Esophagus mucosa (tissue), 1 donor: ENCODE data around the gene CLTCL1. TPM values are rescaled to one million over a fixed set of nuclear protein-coding genes. Genes with fewer than 3 reads are reported as not detected.

Source experiments
- ATAC-seq: fragments of 200-7000 bp; cut with Tn5 transposase; one replicate; pipeline ENCODE4 v1.9.1; 2020
- total RNA-seq: library from RNA; stranded (reverse); gene quantifications from one replicate; pipeline ENCODE4 v1.2.4, GENCODE V29; 2023
- donor health status: DM: yes; HTN: yes; CAD: no.

CLTCL1 gene
- total RNA-seq, 1 donor from 2014 or later, result 6.8 TPM

- ATAC-seq, result no peak
These were observed 96.6 kb downstream of the CLTCL1 start for GRCh38 chr22:19194766-19195536.

- ATAC-seq, result no peak
These were observed 97.6 kb downstream of the CLTCL1 start for GRCh38 chr22:19193879-19194278.

DNA sequence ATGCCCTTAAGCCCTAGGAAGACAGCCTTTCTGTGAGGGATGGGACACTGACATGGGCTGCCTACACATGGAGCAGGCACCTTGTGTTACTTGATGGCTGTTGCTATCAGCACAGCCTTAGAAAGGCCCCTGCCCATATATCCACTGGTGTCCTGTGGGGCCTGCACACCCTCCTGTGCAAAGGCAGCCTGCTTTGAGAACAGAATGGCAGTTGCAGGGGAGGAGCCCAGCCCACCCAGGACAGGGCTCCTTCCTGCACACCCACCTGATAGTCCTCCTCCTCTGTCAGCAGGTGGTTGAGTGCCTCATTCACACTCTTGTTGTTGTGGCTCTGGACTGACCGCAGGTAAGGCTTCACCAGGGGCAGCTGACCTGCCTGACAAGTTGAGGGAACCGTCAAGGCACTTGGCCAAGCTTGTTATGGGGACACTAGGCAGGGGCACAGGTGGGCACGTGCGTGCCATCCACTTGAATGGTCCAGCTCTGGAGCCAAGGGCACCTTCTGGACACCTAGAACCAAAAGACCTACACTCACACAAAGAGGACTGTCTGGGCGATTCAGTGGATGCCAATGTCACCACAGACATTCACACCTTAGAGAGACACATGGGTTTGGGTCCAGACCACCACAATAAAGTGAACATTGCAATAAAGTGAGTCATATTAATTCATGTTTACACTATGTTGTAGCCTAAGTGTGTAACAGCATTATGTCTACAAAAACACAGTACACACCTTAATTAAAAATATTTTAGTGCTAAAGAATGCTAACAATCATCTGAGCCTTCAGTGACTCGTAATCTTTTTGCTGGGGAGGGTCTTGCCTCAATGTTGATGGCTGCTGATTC is 103.6 kb downstream of the CLTCL1 start:
- peak; percentile 20 for ATAC-seq

- no peak for ATAC-seq
These were observed 107.1 kb downstream of the CLTCL1 start for GRCh38 chr22:19184276-19184997.

DNA sequence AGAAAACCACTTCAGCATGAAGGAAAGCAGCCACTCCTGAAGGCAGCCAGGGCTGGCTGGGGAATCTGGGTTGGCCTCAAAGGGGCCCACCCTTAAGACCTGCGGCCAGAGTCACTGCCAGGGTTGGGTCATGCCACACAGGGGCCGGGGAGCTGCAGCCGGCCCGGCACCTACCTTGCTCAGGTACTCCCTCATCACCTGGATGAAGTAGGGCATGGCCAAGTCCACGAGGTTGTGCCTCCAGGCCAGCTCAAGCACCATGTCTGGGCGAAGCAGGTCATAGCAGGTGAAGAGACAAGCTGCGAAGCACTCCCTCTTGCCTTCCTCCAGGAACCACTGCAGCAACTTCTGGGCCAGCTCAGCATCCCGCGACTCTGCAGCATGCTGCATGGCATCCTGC is 108.3 kb downstream of the CLTCL1 start:
- ATAC-seq, result no peak

DNA sequence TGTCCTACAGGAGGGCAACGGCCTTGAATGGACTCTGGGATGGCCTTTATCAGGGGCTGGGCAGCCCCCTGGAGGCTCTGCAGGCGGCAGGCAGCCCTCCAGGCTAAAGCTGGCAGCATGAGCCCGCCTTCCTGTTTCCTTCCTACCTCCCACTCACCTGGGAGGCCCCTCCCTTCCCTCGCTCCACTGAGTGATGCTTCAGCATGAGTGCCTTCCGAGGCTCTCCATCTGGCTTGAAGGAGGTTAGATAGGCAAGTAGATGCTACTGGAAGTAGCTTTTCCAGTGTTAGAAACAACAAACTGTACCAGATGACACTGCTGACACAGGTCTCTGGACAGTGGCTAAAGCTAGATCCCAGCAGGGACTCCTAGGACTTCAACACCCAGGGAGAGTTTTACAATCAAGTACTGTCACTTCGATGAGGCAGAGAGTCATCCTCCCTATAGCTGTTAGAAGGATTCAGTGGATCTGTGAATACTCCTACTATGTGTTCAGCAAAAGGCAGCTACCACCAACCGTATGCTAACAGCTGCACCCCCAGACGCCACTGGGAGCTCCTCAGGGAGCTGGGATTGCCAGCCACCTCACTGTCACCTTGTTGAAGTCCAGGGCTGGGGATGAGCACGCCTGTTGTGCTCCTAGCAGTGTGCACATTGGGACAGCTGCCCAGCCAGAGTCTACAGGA is 108.9 kb downstream of the CLTCL1 start:
- no peak for ATAC-seq

- no peak for ATAC-seq
These were observed 109.6 kb downstream of the CLTCL1 start for GRCh38 chr22:19181786-19182471.

DNA sequence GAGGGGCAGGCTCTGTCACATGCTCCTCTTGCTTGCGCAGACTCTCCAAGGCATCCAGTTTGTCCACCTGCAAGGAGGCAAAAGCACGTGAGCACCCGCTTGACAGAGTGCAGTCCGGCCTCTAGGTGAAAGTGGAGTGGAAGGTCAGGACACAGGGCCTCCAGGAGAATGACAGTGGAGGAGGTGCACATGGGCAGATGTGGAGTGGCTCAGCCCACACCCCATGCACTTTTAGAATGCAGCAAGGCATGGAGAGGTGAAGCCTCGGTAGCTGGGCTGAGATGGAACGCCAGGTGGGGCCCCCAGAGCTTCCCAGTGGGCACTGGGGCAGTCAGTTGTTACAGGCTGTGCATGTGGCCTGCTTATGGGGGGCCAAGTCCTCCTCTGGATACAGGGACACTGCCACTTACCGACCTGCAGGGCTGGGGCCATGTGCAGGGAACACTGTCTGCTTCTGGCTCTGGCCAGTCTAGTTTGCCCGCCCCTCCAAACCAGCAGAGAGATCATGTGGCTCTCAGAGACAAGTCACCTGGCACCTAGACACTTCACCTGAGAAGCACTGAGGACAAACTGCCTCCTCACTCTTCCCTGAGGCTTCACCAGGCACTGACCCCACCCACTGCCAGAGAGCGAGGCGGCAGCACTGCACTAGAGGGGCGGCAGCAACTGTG is 110.6 kb downstream of the CLTCL1 start:
- ATAC-seq, result no peak

- ATAC-seq, result no peak
These were observed 111.3 kb downstream of the CLTCL1 start for GRCh38 chr22:19180234-19180633.

DNA sequence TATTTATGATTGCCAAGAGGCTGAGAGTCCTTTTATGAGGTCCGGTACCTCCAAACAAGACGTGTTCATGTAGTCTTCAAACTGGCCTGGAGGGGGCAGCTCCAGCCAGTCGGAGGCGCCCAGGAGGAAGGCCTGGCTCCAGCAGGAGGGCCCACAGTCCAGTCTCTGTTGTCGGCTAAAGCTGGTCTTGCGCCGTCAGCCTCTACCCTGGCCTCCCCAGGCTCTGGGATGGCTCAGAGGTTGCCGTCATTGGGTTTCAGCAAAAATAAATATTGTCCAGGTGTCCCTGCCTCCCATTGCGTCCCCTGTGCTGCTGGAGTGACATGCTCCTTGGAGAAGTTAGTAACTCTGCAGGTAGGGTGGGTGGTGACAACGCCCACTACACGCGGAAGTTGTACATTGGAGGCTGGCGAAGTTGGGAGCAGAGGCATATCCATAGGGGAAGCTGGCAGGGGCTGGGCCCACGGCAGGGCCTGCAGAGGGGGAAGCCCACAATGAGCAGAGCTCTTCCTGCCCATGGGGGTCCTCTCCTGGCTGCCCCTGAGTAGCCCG is 111.9 kb downstream of the CLTCL1 start:
- peak; percentile 41 for ATAC-seq

GRCh38 chr22:19178657-19179496 is 112.6 kb downstream of the CLTCL1 start, which contains the start of gene SLC25A1:
SLC25A1 (minus strand) TSS chr22:19178736; CDS start chr22:19178673, 63 bp downstream.
- ATAC-seq, result peak; percentile 87

GRCh38 chr22:19178065-19178656 is 113.4 kb downstream of the CLTCL1 start:
- peak; percentile 24 for ATAC-seq

DNA sequence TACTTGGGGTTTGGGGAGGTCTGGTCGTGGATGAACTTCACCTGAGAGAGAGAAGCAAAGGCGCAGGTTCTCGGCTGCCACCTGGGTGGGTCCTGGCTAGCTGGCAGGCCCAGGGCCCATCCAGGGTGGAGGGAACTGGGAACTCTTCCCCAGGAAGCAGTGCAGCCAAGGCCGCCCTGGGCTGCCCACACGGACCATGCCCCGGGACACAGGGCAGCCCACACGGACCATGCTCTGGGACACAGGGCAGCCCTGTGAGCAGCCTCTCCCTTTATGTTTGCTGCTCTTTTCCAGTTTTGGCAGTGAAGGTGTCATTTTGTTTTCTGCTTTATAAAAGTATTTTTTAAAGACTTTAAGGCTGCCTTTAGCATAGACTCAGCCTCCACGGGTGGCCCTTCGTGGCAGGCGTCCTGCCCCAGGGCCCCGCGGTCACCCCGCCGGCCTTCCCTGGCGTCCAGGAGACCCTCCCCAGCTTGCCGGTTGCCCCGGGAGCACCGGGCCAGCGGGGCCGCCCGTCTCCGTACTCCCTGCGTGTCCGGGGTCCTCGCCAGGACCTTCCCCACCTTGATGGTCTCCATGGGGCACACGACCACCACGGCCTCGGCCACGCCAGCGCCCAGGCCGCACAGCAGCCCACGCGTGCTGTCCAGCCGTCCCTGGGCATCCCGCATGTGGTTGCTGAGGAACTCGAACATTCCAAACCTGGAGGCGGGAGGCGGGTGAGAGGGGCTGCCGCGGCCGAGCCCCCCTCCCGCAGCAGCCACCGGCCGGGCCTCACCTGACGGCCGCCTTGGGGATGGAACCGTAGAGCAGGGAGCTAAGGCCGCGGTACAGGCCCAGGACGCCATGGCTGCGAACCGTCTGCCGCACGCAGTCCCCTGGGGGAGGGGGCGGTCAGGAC is 114.1 kb downstream of the CLTCL1 start:
- ATAC-seq, result no peak

DNA sequence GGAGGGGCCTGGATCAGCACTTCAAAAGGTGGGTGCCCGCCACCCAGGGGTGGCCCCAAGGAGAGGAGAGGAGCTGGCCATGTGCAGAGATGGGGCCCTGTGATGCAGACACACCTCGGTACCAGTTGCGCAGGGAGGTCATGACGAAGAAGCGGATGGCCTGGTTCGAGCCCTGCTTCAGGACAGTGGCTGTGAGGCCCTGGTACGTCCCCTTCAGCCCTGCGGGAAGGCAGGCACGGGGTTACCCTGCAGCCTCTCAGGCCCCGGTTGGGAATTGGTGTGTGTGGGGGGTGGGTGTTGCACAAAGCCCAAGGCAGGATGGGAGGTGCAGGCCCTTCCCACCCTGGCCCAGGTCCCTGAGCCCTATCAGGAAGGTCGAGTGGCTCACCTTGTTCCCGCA is 114.8 kb downstream of the CLTCL1 start:
- no peak for ATAC-seq

- no peak for ATAC-seq
These were observed 115.3 kb downstream of the CLTCL1 start for GRCh38 chr22:19176175-19176643.

DNA sequence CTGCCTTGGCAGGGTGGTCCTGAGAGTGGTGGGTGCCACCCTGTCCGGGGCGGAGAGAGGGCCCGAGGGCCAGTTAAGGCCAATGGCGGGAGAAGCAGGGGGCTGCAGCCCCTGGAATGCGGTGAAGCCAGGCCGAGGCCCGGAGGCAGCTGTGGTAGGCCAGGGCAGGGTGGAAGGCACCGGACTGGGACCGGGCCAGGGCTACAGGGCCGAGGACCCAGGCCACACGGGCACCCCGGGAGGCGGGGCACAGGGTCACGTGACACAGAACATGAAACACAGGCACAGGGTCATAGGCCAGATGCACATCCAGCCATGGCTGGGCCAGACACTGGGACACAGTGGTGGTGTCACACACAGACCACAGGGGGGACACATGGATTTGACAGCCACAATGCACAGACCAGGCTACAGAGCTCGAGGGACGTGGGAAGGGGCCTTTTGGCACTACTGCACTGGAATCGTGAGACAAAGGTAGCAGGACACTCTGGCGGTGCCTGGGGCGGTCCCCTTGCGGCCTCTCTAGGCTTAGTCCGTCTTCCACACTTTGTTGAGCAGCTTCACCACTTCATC is 115.8 kb downstream of the CLTCL1 start:
- no peak for ATAC-seq

DNA sequence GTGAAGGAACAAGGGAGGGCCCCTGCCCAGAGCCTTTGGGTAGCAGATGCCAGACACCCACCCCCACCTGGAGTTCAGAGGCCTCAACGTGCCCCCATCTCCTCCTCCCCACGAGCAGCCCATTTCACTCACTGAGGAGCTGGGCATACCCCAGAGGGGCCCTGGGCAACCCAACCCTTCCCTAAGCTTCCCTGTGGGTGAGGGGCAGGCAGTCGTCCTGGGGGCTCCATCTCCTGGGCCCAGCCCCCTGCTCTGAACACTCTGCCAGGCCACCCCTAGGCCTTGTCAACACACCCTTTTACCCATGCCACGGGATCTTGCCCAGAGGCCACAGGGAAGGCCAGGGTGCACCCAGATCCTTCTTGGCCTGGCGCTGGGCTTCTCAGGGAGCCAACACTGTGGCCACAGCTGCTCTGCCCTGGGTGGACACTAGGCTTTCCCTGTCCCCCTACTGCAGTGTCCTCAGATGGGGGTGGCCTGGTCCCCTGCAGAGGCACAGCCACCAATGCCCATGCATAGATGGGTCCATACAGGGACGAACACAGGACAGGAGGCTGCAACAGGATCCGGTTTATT is 116.4 kb downstream of the CLTCL1 start:
- no peak for ATAC-seq
